ENCODE results near the gene PCDHGA12. TPM values are rescaled to one million over a fixed set of nuclear protein-coding genes. Genes with fewer than 3 reads are reported as not detected.

Gene PCDHGA12
- total and polyA plus RNA-seq, 9 donors, result 2.0 to 10.4 (median 7.5) TPM

- Histone ChIP-seq H3K9me3 (no peaks in the 10 kb centered on the region), H3K36me3 (no peaks in the 10 kb centered on the region), H3K4me3 (no peak overlapping the region), H3K27ac (no peak overlapping the region), H3K27me3 (no peaks in the 10 kb centered on the region), H3K4me1 (ENCODE audit: insufficient read depth) (no peaks in the 10 kb centered on the region)
- DNase-seq, result no peak
- WGBS, 3 donors, result 95 to 99% (median 98%) methylated on average over 3 of the region's 3 CpGs
- TF ChIP-seq CTCF (IDR thresholded peaks at IDR 0.05), result no peak
- no peak for TF ChIP-seq POLR2A (IDR thresholded peaks at IDR 0.05)
- TF ChIP-seq EP300 (IDR thresholded peaks at IDR 0.05), result no peak
- intact Hi-C loops (cut with DNase I), result no loop called here
These were observed 35.0 kb downstream of the PCDHGA12 start for GRCh38 chr5:141465351-141465750.

GRCh38 chr5:141475625-141476131 is 45.4 kb downstream of the PCDHGA12 start, which contains the start of gene PCDHGC3:
Gene PCDHGC3, plus strand, starts transcription at chr5:141475966. Its CDS starts 151 bp downstream, at chr5:141476117.
- intact Hi-C loops (cut with DNase I), result loop anchor here in 3 of 4 donors (2.0 to 5.0 kb wide), 4 partner anchors 37 to 87 kb away; no protein-coding TSS in a partner anchor
- TF ChIP-seq POLR2A (IDR thresholded peaks at IDR 0.05) (peak; percentile 77), EP300 (IDR thresholded peaks at IDR 0.05) (no peak), CTCF (IDR thresholded peaks at IDR 0.05) (peak in 2 of 3 donors; percentile 50 to 73)
- H3K36me3 ChIP-seq, result no peaks in the 10 kb centered on the region
- H3K4me1 ChIP-seq (ENCODE audit: insufficient read depth), result peaks cover 17% of the 10 kb centered on the region
- WGBS, 3 donors, result 0% methylated on average over 28 of the region's 28 CpGs
- peak within 1 kb of the TSS; percentile 26 to 75 for H3K27ac ChIP-seq
- H3K4me3 ChIP-seq, result peak within 1 kb of the TSS; percentile 59
- H3K9me3 ChIP-seq, result no peaks in the 10 kb centered on the region
- H3K27me3 ChIP-seq, result no peaks in the 10 kb centered on the region
- DNase-seq, result peak; percentile 91 to 94 (median 93)

- DNase-seq, result peak; percentile 60 to 81 (median 71)
These were observed 46.0 kb downstream of the PCDHGA12 start for GRCh38 chr5:141476132-141476911.

More at GRCh38 chr5:141476132-141476911, 46.0 kb downstream of the PCDHGA12 start:
- intact Hi-C loops (cut with DNase I), result loop anchor here in 2 of 4 donors (5.0 kb wide), 3 partner anchors 36 to 86 kb away; no protein-coding TSS in a partner anchor
- Histone ChIP-seq H3K4me1 (ENCODE audit: insufficient read depth) (peaks cover 17% of the 10 kb centered on the region), H3K27ac (peak overlapping the region; percentile 26 to 75), H3K36me3 (no peaks in the 10 kb centered on the region), H3K27me3 (no peaks in the 10 kb centered on the region), H3K9me3 (no peaks in the 10 kb centered on the region), H3K4me3 (peak overlapping the region; percentile 59)
- TF ChIP-seq CTCF (IDR thresholded peaks at IDR 0.05) (no peak), POLR2A (IDR thresholded peaks at IDR 0.05) (no peak), EP300 (IDR thresholded peaks at IDR 0.05) (no peak)
- 0 to 1% (median 0%) methylated on average over 58 of the region's 58 CpGs for WGBS, 3 donors
